GM12801 (cell line): ENCODE data around the gene CCN5.

Experiments used
- CTCF ChIP-seq: IDR thresholded peaks from one replicate; pipeline ENCODE4 v1.5.1; 2011; ENCODE audit warnings: control low read depth; ENCODE audit not compliant: insufficient read length; ENCODE audit errors: extremely low read depth

The CCN5 gene

GRCh38 chr20:44743916-44744655, 28.9 kb downstream of the CCN5 start:
- TF ChIP-seq CTCF = no peak

GRCh38 chr20:44745122-44745597, 30.0 kb downstream of the CCN5 start:
- TF ChIP-seq CTCF = no peak

GRCh38 chr20:44745598-44746366, 30.6 kb downstream of the CCN5 start, which contains the start of gene KCNK15:
Gene KCNK15, plus strand, starts transcription at chr20:44745865. Its CDS starts 46 bp downstream, at chr20:44745911.
- TF ChIP-seq CTCF = no peak

GRCh38 chr20:44746367-44747165, 31.4 kb downstream of the CCN5 start:
- no peak for TF ChIP-seq CTCF

GRCh38 chr20:44747166-44748004, 32.2 kb downstream of the CCN5 start:
- no peak for TF ChIP-seq CTCF

GRCh38 chr20:44748005-44748370, 32.8 kb downstream of the CCN5 start:
- TF ChIP-seq CTCF = no peak
